A549 (cell line): ENCODE measurements around the gene SELPLG.

Source experiments
- BCL3 ChIP-seq: fragments of >200 bp; sonication (Bioruptor Twin); formaldehyde crosslinking; IDR thresholded peaks from 3 replicates; pipeline ENCODE4 v1.6.1; 2016
- CHD2 ChIP-seq: fragments of 150-350 bp; IDR thresholded peaks from 2 replicates; pipeline ENCODE4 v1.6.1; 2014; ENCODE audit warnings: low read length; ENCODE audit not compliant: partially characterized antibody
- CTCF ChIP-seq: fragments of >200 bp; sonication (Bioruptor Twin); formaldehyde crosslinking; IDR thresholded peaks from 3 replicates; pipeline ENCODE4 v1.5.1; 2016
- GATA3 ChIP-seq: IDR thresholded peaks from 2 replicates; pipeline ENCODE4 v1.6.1; 2012; ENCODE audit warnings: borderline replicate concordance
- HDAC2 ChIP-seq: fragments of 200-600 bp; sonication (generic); IDR thresholded peaks from 2 replicates; pipeline ENCODE4 v1.6.1; 2016
- JUNB ChIP-seq: fragments of >200 bp; sonication (Bioruptor Twin); formaldehyde crosslinking; IDR thresholded peaks from 2 replicates; pipeline ENCODE4 v1.6.1; 2016
- KDM1A ChIP-seq: fragments of 200-600 bp; sonication (generic); IDR thresholded peaks from 2 replicates; pipeline ENCODE4 v1.6.1; 2016; ENCODE audit warnings: low read depth, mild to moderate bottlenecking
- MAZ ChIP-seq: fragments of 150-350 bp; IDR thresholded peaks from 2 replicates; pipeline ENCODE4 v1.6.1; 2014; ENCODE audit warnings: antibody characterized with exemption, low read depth, low read length, borderline replicate concordance
- NR3C1 ChIP-seq: fragments of >200 bp; sonication (Bioruptor Twin); formaldehyde crosslinking; IDR thresholded peaks from 3 replicates; pipeline ENCODE4 v1.6.1; 2017
- POLR2A ChIP-seq: IDR thresholded peaks from 2 replicates; pipeline ENCODE4 v1.6.1; 2012; ENCODE audit warnings: mild to moderate bottlenecking, low read length
- RAD21 ChIP-seq, 2 experiments: fragments of >200 bp in 1 of 2; sonication (Bioruptor Twin) in 1 of 2; formaldehyde crosslinking in 1 of 2; IDR thresholded peaks in 1 of 2; conservative IDR thresholded peaks in 1 of 2; 2 replicates in 1 of 2; 3 replicates in 1 of 2; pipeline ENCODE4 v1.6.1; 2012 to 2018; ENCODE audit warnings: inconsistent platforms in 1 of 2
- RCOR1 ChIP-seq: fragments of 150-350 bp; IDR thresholded peaks from 2 replicates; pipeline ENCODE4 v1.6.1; 2014; ENCODE audit warnings: antibody characterized with exemption, low read length, low read depth
- SMC3 ChIP-seq: fragments of >200 bp; sonication (Bioruptor Twin); formaldehyde crosslinking; IDR thresholded peaks from 3 replicates; pipeline ENCODE4 v1.6.1; 2018; ENCODE audit warnings: inconsistent platforms

GRCh38 chr12:108604208-108604941 lies 29.3 kb downstream of the SELPLG start:
- TF ChIP-seq SMC3 (no peak), MAZ (no peak), KDM1A (no peak), POLR2A (no peak), CTCF (no peak), RCOR1 (no peak), HDAC2 (no peak), NR3C1 (no peak), GATA3 (no peak), CHD2 (no peak), BCL3 (no peak), RAD21 (conservative IDR thresholded peaks at IDR 0.05 in 1 of 2, IDR thresholded peaks at IDR 0.05 in 1 of 2) (no peak), JUNB (no peak)
